DND-41 (cell line): ENCODE results near the gene FCAMR.

Source experiments
- ATAC-seq: fragments of 200-7000 bp; cut with Tn5 transposase; 3 replicates; pipeline ENCODE4 v1.9.1; 2021; ENCODE audit warnings: low read depth; ENCODE audit not compliant: insufficient read depth
- DNase-seq: peaks from one replicate; pipeline ENCODE4 v3.0.0-alpha.2; 2020
- H2AFZ ChIP-seq: 2 replicates; pipeline ENCODE4 v1.6.0; 2012; ENCODE audit warnings: low read depth, low read length
- H3K27ac ChIP-seq: 2 replicates; pipeline ENCODE4 v1.5.1; 2012; ENCODE audit warnings: low read length, inconsistent platforms
- H3K27me3 ChIP-seq: fragments of 200-600 bp; sonication (generic); 2 replicates; pipeline ENCODE4 v1.6.0; 2012; ENCODE audit warnings: low read length, mild to moderate bottlenecking, inconsistent platforms; ENCODE audit not compliant: insufficient read depth, poor library complexity
- H3K36me3 ChIP-seq: 2 replicates; pipeline ENCODE4 v1.5.1; 2012; ENCODE audit warnings: low read length, inconsistent platforms; ENCODE audit not compliant: insufficient read depth
- H3K4me1 ChIP-seq: 2 replicates; pipeline ENCODE4 v1.5.1; 2012; ENCODE audit warnings: mild to moderate bottlenecking, low read length; ENCODE audit not compliant: insufficient read depth
- H3K4me2 ChIP-seq: 2 replicates; pipeline ENCODE4 v1.6.0; 2012; ENCODE audit warnings: mild to moderate bottlenecking, moderate library complexity, low read length, inconsistent platforms; ENCODE audit not compliant: insufficient read depth
- H3K4me3 ChIP-seq, 2 experiments: fragments of 200-600 bp in 1 of 2; shearing (Covaris generic) in 1 of 2; 2 replicates each; pipeline ENCODE4 v1.5.1; 2012 to 2016; ENCODE audit warnings: inconsistent platforms in 2 of 2, low read length in 2 of 2, mild to moderate bottlenecking in 2 of 2, low read depth in 1 of 2, moderate library complexity in 1 of 2
- H3K79me2 ChIP-seq: 2 replicates; pipeline ENCODE4 v1.6.0; 2012; ENCODE audit warnings: low read length, inconsistent platforms; ENCODE audit not compliant: insufficient read depth
- H3K9ac ChIP-seq: 2 replicates; pipeline ENCODE4 v1.6.0; 2012; ENCODE audit warnings: low read depth, mild to moderate bottlenecking, inconsistent platforms, low read length, moderate library complexity
- H3K9me3 ChIP-seq: 2 replicates; pipeline ENCODE4 v1.5.1; 2012; ENCODE audit warnings: low read length, moderate library complexity, mild to moderate bottlenecking, inconsistent platforms; ENCODE audit not compliant: insufficient read depth, severe bottlenecking
- H4K20me1 ChIP-seq: 2 replicates; pipeline ENCODE4 v1.6.0; 2012; ENCODE audit warnings: low read length; ENCODE audit not compliant: insufficient read depth
- EZH2 ChIP-seq: IDR thresholded peaks from 3 replicates; pipeline ENCODE4 v1.6.1; 2012; ENCODE audit warnings: borderline replicate concordance, low read depth, mild to moderate bottlenecking, moderate library complexity, low read length, inconsistent platforms; ENCODE audit not compliant: severe bottlenecking
- TF ChIP-seq, protein P1 (sequence below): IDR thresholded peaks from 2 replicates; pipeline ENCODE4 v1.5.1; 2012; ENCODE audit warnings: borderline replicate concordance, low read length, moderate library complexity, mild to moderate bottlenecking; ENCODE audit not compliant: poor library complexity, severe bottlenecking; ENCODE audit errors: extremely low read depth

FCAMR gene

DNA sequence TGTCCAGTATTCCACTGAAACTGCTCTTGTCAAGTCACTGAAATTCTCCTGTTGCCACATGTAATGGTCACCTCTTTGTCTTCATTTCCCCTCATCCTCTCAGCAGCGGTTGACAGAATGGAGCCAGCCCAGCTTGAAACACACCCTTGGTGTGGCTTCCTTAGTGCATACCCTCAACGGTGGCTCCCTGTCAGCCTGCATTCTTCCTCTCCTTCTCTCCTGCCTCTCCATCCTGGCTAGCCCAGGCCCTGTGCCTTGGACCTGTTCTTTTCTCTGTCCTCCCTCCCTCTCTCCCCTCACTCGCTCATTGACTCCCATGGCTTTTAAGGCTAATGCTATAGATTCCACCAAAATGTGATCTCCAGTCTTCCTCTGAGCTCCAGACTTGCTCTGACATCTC, 52.2 kb downstream of the FCAMR start:
- ATAC-seq: no peak
- Histone ChIP-seq H3K9me3 (no peaks in the 10 kb centered on the region), H3K4me1 (peaks cover 56% of the 10 kb centered on the region), H3K9ac (no peak overlapping the region), H3K27me3 (no peaks in the 10 kb centered on the region), H2AFZ (no peak overlapping the region), H3K4me2 (peak overlapping the region; percentile 14), H3K27ac (peak overlapping the region; percentile 57), H3K79me2 (peaks cover 40% of the 10 kb centered on the region), H3K4me3 (no peak overlapping the region), H4K20me1 (no peaks in the 10 kb centered on the region), H3K36me3 (peaks cover 13% of the 10 kb centered on the region)
- no peak for TF ChIP-seq EZH2
- TF ChIP-seq, protein P1, sequence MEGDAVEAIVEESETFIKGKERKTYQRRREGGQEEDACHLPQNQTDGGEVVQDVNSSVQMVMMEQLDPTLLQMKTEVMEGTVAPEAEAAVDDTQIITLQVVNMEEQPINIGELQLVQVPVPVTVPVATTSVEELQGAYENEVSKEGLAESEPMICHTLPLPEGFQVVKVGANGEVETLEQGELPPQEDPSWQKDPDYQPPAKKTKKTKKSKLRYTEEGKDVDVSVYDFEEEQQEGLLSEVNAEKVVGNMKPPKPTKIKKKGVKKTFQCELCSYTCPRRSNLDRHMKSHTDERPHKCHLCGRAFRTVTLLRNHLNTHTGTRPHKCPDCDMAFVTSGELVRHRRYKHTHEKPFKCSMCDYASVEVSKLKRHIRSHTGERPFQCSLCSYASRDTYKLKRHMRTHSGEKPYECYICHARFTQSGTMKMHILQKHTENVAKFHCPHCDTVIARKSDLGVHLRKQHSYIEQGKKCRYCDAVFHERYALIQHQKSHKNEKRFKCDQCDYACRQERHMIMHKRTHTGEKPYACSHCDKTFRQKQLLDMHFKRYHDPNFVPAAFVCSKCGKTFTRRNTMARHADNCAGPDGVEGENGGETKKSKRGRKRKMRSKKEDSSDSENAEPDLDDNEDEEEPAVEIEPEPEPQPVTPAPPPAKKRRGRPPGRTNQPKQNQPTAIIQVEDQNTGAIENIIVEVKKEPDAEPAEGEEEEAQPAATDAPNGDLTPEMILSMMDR: no peak
- DNase-seq: no peak

GRCh38 chr1:206916000-206916709, 54.1 kb downstream of the FCAMR start:
- Histone ChIP-seq H3K27me3 (no peaks in the 10 kb centered on the region), H3K4me2 (no peak overlapping the region; the same call in 1 of the 2 replicates)

GRCh38 chr1:206915030-206915735, 55.1 kb downstream of the FCAMR start:
- no peak overlapping the region for H3K9ac ChIP-seq
- no peaks in the 10 kb centered on the region for H3K27me3 ChIP-seq
- no peak overlapping the region for H3K4me3 ChIP-seq
- H3K27ac ChIP-seq: no peak overlapping the region
- DNase-seq: no peak
- no peak for ATAC-seq
- H4K20me1 ChIP-seq: no peaks in the 10 kb centered on the region
- H3K79me2 ChIP-seq: peaks cover 26% of the 10 kb centered on the region
- H2AFZ ChIP-seq: no peak overlapping the region
- no peak overlapping the region for H3K4me2 ChIP-seq
- TF ChIP-seq, protein P1: no peak
- no peak for TF ChIP-seq EZH2
- no peaks in the 10 kb centered on the region for H3K9me3 ChIP-seq
- H3K36me3 ChIP-seq: peaks cover 34% of the 10 kb centered on the region
- H3K4me1 ChIP-seq: peaks cover 34% of the 10 kb centered on the region

More at GRCh38 chr1:206916000-206916709, 54.1 kb downstream of the FCAMR start:
- H3K79me2 ChIP-seq: peaks cover 36% of the 10 kb centered on the region
- no peak overlapping the region for H2AFZ ChIP-seq
- DNase-seq (no peak), ATAC-seq (no peak)
- H4K20me1 ChIP-seq: no peaks in the 10 kb centered on the region
- H3K9me3 ChIP-seq: no peaks in the 10 kb centered on the region
- H3K27ac ChIP-seq: peak overlapping the region; percentile 42
- H3K4me3 ChIP-seq: no peak overlapping the region
- peaks cover 28% of the 10 kb centered on the region for H3K36me3 ChIP-seq
- peaks cover 44% of the 10 kb centered on the region for H3K4me1 ChIP-seq
- H3K9ac ChIP-seq: no peak overlapping the region
- TF ChIP-seq, protein P1: no peak
- TF ChIP-seq EZH2: no peak
